ENCODE results near the gene ILK. TPM values are rescaled to one million over a fixed set of nuclear protein-coding genes. Genes with fewer than 3 reads are reported as not detected.

ILK gene
- polyA plus RNA-seq, 1 experiment = 654 TPM

GRCh38 chr11:6634534-6634933 lies 31.0 kb downstream of the ILK start:
- TF ChIP-seq CTCF (IDR thresholded peaks at IDR 0.05; ENCODE audit: insufficient read depth, low read depth, low read length) = no peak
- peaks cover 6% of the 10 kb centered on the region for H3K36me3 ChIP-seq (ENCODE audit: control insufficient read depth, insufficient read depth, low read length)
- CTCF ChIA-PET = interaction anchor here (1.3 kb wide), 1 partner anchor 11 kb away, joined by 3 read pairs; no protein-coding TSS in a partner anchor
- no peaks in the 10 kb centered on the region for H3K27me3 ChIP-seq (ENCODE audit: control insufficient read depth, insufficient read depth, low read length)
- POLR2A ChIA-PET = no interaction called here
- H3K4me3 ChIP-seq (ENCODE audit: low read depth, low read length) = no peak overlapping the region
- DNase-seq (ENCODE audit: low read depth) = no peak

- ChIA-PET POLR2A (no interaction called here), CTCF (interaction anchor here (0.6 to 1.3 kb wide), 5 partner anchors 12 to 48 kb away, joined by 3 to 5 read pairs (median 4); partner anchors contain the start of genes MRPL17 and TPP1)
- no peak for TF ChIP-seq CTCF (IDR thresholded peaks at IDR 0.05; ENCODE audit: insufficient read depth, low read depth, low read length)
- DNase-seq (ENCODE audit: low read depth) = no peak
- Histone ChIP-seq H3K36me3 (ENCODE audit: control insufficient read depth, insufficient read depth, low read length) (peaks cover 6% of the 10 kb centered on the region), H3K27me3 (ENCODE audit: control insufficient read depth, insufficient read depth, low read length) (no peaks in the 10 kb centered on the region), H3K4me3 (ENCODE audit: low read depth, low read length) (no peak overlapping the region)
Measured at GRCh38 chr11:6635082-6635932, 31.7 kb downstream of the ILK start.

- CTCF ChIA-PET = interaction anchor here (0.9 to 1.4 kb wide), 3 partner anchors 10 to 105 kb away, joined by 3 to 4 read pairs (median 3); no protein-coding TSS in a partner anchor
- TF ChIP-seq CTCF (IDR thresholded peaks at IDR 0.05; ENCODE audit: insufficient read depth, low read depth, low read length) = no peak
- H3K36me3 ChIP-seq (ENCODE audit: control insufficient read depth, insufficient read depth, low read length) = peaks cover 4% of the 10 kb centered on the region; the same call in 1 of the 2 replicates
- H3K4me3 ChIP-seq (ENCODE audit: low read depth, low read length) = no peak overlapping the region
- POLR2A ChIA-PET = no interaction called here
- no peak for DNase-seq (ENCODE audit: low read depth)
- no peaks in the 10 kb centered on the region for H3K27me3 ChIP-seq (ENCODE audit: control insufficient read depth, insufficient read depth, low read length)
Measured at GRCh38 chr11:6636480-6636879, 32.9 kb downstream of the ILK start.

GRCh38 chr11:6637871-6638270 lies 34.3 kb downstream of the ILK start:
- ChIA-PET CTCF (interaction anchor here (0.6 to 1.4 kb wide), 2 partner anchors 8 to 45 kb away, joined by 4 read pairs; partner anchors contain the start of gene MRPL17), POLR2A (no interaction called here)
- Histone ChIP-seq H3K27me3 (ENCODE audit: control insufficient read depth, insufficient read depth, low read length) (no peaks in the 10 kb centered on the region), H3K4me3 (ENCODE audit: low read depth, low read length) (no peak overlapping the region), H3K36me3 (ENCODE audit: control insufficient read depth, insufficient read depth, low read length) (peaks cover 2% of the 10 kb centered on the region; the same call in 1 of the 2 replicates)
- TF ChIP-seq CTCF (IDR thresholded peaks at IDR 0.05; ENCODE audit: insufficient read depth, low read depth, low read length) = no peak
- DNase-seq (ENCODE audit: low read depth) = peak; percentile 94

GRCh38 chr11:6638429-6638828 lies 34.9 kb downstream of the ILK start:
- TF ChIP-seq CTCF (IDR thresholded peaks at IDR 0.05; ENCODE audit: insufficient read depth, low read depth, low read length) = no peak
- CTCF ChIA-PET = interaction anchor here (0.6 to 1.3 kb wide), 3 partner anchors 33 to 133 kb away, joined by 3 to 4 read pairs (median 3); partner anchors contain the start of gene MRPL17
- POLR2A ChIA-PET = interaction anchor here (0.6 kb wide), 1 partner anchor 20 kb away, joined by 4 read pairs; no protein-coding TSS in a partner anchor
- no peak for DNase-seq (ENCODE audit: low read depth)
- Histone ChIP-seq H3K4me3 (ENCODE audit: low read depth, low read length) (no peak overlapping the region), H3K36me3 (ENCODE audit: control insufficient read depth, insufficient read depth, low read length) (peaks cover 2% of the 10 kb centered on the region; the same call in 1 of the 2 replicates), H3K27me3 (ENCODE audit: control insufficient read depth, insufficient read depth, low read length) (no peaks in the 10 kb centered on the region)
